Type B pancreatic cell (in vitro differentiated cells): Measurements from ENCODE around the gene USP15. TPM values are rescaled to one million over a fixed set of nuclear protein-coding genes. Genes with fewer than 3 reads are reported as not detected.

Experiments
- DNase-seq: peaks from one replicate; pipeline ENCODE4 v3.0.0; 2021; ENCODE audit warnings: mixed read lengths; ENCODE audit not compliant: unreplicated experiment; ENCODE audit errors: extremely low spot score
- H3K27ac Mint-ChIP-seq: 2 replicates; pipeline ENCODE4 v1.8.0; 2021; ENCODE audit warnings: mild to moderate bottlenecking, mixed read lengths
- H3K27me3 Mint-ChIP-seq: 2 replicates; pipeline ENCODE4 v1.8.0; 2021; ENCODE audit warnings: mixed read lengths
- H3K36me3 Mint-ChIP-seq: 2 replicates; pipeline ENCODE4 v1.8.0; 2021; ENCODE audit warnings: mixed read lengths
- H3K4me1 Mint-ChIP-seq: one replicate; pipeline ENCODE4 v1.8.0; 2021; ENCODE audit warnings: mixed read lengths; ENCODE audit not compliant: unreplicated experiment
- H3K4me3 Mint-ChIP-seq: 2 replicates; pipeline ENCODE4 v1.8.0; 2021; ENCODE audit warnings: mild to moderate bottlenecking, mixed read lengths
- H3K9me3 Mint-ChIP-seq: 2 replicates; pipeline ENCODE4 v1.8.0; 2021; ENCODE audit warnings: mixed read lengths
- total RNA-seq: library from RNA; stranded (reverse); gene quantifications from 2 replicates; pipeline ENCODE4 v1.2.1, GENCODE V29; 2021; ENCODE audit warnings: low replicate concordance
- TF ChIP-seq, protein P1 (sequence below): fragments of 200-600 bp; sonication (generic); conservative IDR thresholded peaks from 2 replicates; pipeline ENCODE4 v1.5.0; 2021; ENCODE audit warnings: antibody characterized with exemption, mild to moderate bottlenecking

USP15 gene
- total RNA-seq, 1 donor from 2014 or later: 47.5 TPM

- TF ChIP-seq, protein P1, sequence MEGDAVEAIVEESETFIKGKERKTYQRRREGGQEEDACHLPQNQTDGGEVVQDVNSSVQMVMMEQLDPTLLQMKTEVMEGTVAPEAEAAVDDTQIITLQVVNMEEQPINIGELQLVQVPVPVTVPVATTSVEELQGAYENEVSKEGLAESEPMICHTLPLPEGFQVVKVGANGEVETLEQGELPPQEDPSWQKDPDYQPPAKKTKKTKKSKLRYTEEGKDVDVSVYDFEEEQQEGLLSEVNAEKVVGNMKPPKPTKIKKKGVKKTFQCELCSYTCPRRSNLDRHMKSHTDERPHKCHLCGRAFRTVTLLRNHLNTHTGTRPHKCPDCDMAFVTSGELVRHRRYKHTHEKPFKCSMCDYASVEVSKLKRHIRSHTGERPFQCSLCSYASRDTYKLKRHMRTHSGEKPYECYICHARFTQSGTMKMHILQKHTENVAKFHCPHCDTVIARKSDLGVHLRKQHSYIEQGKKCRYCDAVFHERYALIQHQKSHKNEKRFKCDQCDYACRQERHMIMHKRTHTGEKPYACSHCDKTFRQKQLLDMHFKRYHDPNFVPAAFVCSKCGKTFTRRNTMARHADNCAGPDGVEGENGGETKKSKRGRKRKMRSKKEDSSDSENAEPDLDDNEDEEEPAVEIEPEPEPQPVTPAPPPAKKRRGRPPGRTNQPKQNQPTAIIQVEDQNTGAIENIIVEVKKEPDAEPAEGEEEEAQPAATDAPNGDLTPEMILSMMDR: no peak
- Mint-ChIP-seq H3K4me1 (peaks cover 32% of the 10 kb centered on the region), H3K9me3 (no peaks in the 10 kb centered on the region), H3K4me3 (no peak overlapping the region), H3K27me3 (no peaks in the 10 kb centered on the region), H3K36me3 (no peaks in the 10 kb centered on the region), H3K27ac (peak overlapping the region; percentile 6)
- DNase-seq: no peak
Measured at GRCh38 chr12:62267480-62267879, 7.3 kb downstream of the USP15 start.

DNA sequence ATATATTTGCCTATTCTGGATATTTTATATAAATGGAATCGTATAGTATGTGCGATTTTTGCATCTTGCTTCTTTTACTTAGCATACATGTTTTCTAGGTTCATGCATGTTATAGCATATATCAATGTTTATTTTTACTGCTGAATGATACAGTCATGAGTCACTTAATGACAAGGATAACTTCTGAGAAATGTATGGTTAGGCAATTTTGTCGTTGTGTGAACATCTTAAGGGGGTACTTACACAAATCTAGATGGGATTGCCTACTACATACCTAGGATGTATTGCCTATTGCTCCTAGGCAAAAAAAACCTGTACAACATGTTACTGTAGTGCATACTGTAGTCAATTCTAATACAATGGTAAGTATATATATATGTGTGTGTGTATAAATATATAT, 8.8 kb downstream of the USP15 start:
- no peak for DNase-seq
- Mint-ChIP-seq H3K36me3 (no peaks in the 10 kb centered on the region), H3K9me3 (no peaks in the 10 kb centered on the region), H3K27me3 (no peaks in the 10 kb centered on the region), H3K4me1 (peaks cover 27% of the 10 kb centered on the region), H3K4me3 (no peak overlapping the region), H3K27ac (no peak overlapping the region)
- TF ChIP-seq, protein P1: no peak

- no peaks in the 10 kb centered on the region for H3K36me3 Mint-ChIP-seq
- peaks cover 22% of the 10 kb centered on the region for H3K4me1 Mint-ChIP-seq
- TF ChIP-seq, protein P1: no peak
- H3K27ac Mint-ChIP-seq: no peak overlapping the region
- no peak overlapping the region for H3K4me3 Mint-ChIP-seq
- H3K9me3 Mint-ChIP-seq: no peaks in the 10 kb centered on the region
- DNase-seq: no peak
- H3K27me3 Mint-ChIP-seq: no peaks in the 10 kb centered on the region
Measured at GRCh38 chr12:62269464-62270228, 9.4 kb downstream of the USP15 start.

DNA sequence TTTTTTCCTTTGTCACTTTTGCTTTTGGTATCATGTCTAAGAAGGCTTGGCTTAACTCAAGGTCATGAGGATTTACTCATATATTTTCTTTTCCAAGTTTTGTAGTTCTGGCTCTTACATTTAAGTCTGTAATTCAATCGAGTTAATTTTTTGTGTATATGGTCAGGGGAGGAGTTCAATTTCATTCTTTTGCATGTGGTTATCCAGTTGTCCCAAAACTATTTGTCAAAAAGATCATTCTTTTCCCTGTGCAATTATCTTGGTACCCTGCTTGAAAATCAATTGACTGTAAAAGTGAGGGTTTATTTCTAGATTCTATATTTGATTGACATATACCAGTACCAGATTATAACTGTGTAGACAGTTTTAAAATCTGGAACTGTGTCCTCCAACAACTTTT, 10.2 kb downstream of the USP15 start:
- no peak for DNase-seq
- Mint-ChIP-seq H3K27ac (no peak overlapping the region), H3K4me1 (peaks cover 26% of the 10 kb centered on the region), H3K36me3 (no peaks in the 10 kb centered on the region), H3K4me3 (no peak overlapping the region), H3K27me3 (no peaks in the 10 kb centered on the region), H3K9me3 (peaks cover 4% of the 10 kb centered on the region)
- TF ChIP-seq, protein P1: no peak

DNA sequence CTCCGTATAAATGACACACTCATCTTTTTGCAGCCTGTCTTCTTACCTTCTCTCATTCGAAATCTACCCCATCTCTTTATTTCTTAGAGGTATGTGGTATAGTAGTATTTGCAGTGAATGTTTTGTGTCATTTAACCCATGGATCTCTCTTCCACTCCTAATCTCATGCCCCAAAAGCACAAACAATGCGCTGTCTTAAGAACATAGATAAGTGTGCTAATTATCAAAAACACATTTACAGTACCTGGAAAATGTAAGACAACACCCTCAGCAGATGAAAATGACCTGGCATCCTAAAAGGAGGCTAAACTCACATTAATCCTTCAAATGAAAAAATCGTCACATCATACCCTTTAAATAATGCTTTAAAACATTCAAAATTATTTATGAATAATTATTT, 10.7 kb downstream of the USP15 start:
- Mint-ChIP-seq H3K36me3 (no peaks in the 10 kb centered on the region), H3K27me3 (no peaks in the 10 kb centered on the region), H3K27ac (no peak overlapping the region), H3K4me1 (peaks cover 29% of the 10 kb centered on the region), H3K9me3 (peaks cover 4% of the 10 kb centered on the region), H3K4me3 (no peak overlapping the region)
- DNase-seq: no peak
- TF ChIP-seq, protein P1: no peak
